Spleen (tissue), 11 donors: ENCODE measurements around the gene MALSU1. TPM values are rescaled to one million over a fixed set of nuclear protein-coding genes. Genes with fewer than 3 reads are reported as not detected.

ENCODE experiments used
- DNase-seq: peaks from one replicate; pipeline ENCODE4 v3.0.0-alpha.2; 2020
- H3K27ac ChIP-seq, 8 donors: fragments of 200-600 bp; sonication (generic) in 7 of 8; 1 replicate in 4 of 8; 2 replicates in 4 of 8; pipeline versions ENCODE4 v1.5.0 to v1.8.0; 2016 to 2021; ENCODE audit warnings: inconsistent platforms in 4 of 8, mild to moderate bottlenecking in 4 of 8, moderate library complexity in 1 of 8
- H3K27me3 ChIP-seq, 7 donors: fragments of 200-600 bp; sonication (generic) in 6 of 7; replicated peaks in 1 of 7; 1 replicate in 4 of 7; 2 replicates in 3 of 7; pipeline versions ENCODE4 v1.5.0 to v1.8.0; 2016 to 2021; ENCODE audit warnings: inconsistent platforms in 3 of 7, mild to moderate bottlenecking in 1 of 7
- H3K36me3 ChIP-seq, 6 donors: fragments of 200-600 bp; sonication (generic) in 5 of 6; 1 replicate in 4 of 6; 2 replicates in 2 of 6; pipeline versions ENCODE4 v1.5.0 to v1.8.0; 2016 to 2021; ENCODE audit warnings: inconsistent platforms in 2 of 6
- H3K4me1 ChIP-seq, 6 donors: fragments of 200-600 bp; sonication (generic) in 5 of 6; 1 replicate in 3 of 6; 2 replicates in 3 of 6; pipeline versions ENCODE4 v1.5.0 to v1.8.0; 2016 to 2021; ENCODE audit warnings: inconsistent platforms in 3 of 6
- H3K4me3 ChIP-seq, 8 donors: fragments of 200-600 bp; sonication (generic) in 7 of 8; 1 replicate in 4 of 8; 2 replicates in 4 of 8; pipeline versions ENCODE4 v1.5.0 to v1.8.0; 2016 to 2021; ENCODE audit warnings: inconsistent platforms in 4 of 8, mild to moderate bottlenecking in 4 of 8, moderate library complexity in 2 of 8
- H3K9me3 ChIP-seq, 8 donors: fragments of 200-600 bp; sonication (generic) in 7 of 8; 1 replicate in 4 of 8; 2 replicates in 4 of 8; pipeline versions ENCODE4 v1.5.0 to v1.8.0; 2016 to 2021; ENCODE audit warnings: inconsistent platforms in 4 of 8
- CTCF ChIP-seq, 11 experiments: fragments of 200-600 bp in 7 of 11; fragments of 450-650 bp in 4 of 11; sonication (generic) in 4 of 11; IDR thresholded peaks in 8 of 11; conservative IDR thresholded peaks in 3 of 11; 1 replicate in 7 of 11; 2 replicates in 4 of 11; pipeline versions ENCODE4 v1.4.0 to v1.8.0; 2016 to 2021; ENCODE audit warnings: antibody characterized with exemption in 11 of 11, inconsistent platforms in 4 of 11, mild to moderate bottlenecking in 1 of 11
- POLR2A ChIP-seq, 3 donors: fragments of 450-650 bp; IDR thresholded peaks; one replicate each; pipeline ENCODE4 v1.5.1; 2017; ENCODE audit warnings: antibody characterized with exemption in 3 of 3, mild to moderate bottlenecking in 1 of 3
- POLR2AphosphoS5 ChIP-seq, 3 donors: sonication (generic); formaldehyde crosslinking; IDR thresholded peaks; one replicate each; pipeline ENCODE4 v1.5.1; 2017; ENCODE audit warnings: antibody characterized with exemption in 3 of 3
- WGBS, 5 donors: extraction: QIAGEN DNeasy Blood & Tissue Kit in 3 of 5; methylation state at CpG; one replicate each; pipeline versions ENCODE4 v1.1.5 to v1.1.7; 2013 to 2018; 5-methylcytosine and 5-hydroxymethylcytosine counted together
- intact Hi-C: fragments of 100-400 bp; cut with DNase I; formaldehyde crosslinking; loops from one replicate; pipeline ENCODE4 v1.15.0; 2023; ENCODE audit warnings: low total_unique reads
- polyA plus RNA-seq, 3 donors: library from polyadenylated mRNA; stranded (reverse); fragments of 200-250 nt; gene quantifications; one replicate each; pipeline ENCODE4 v1.2.1, GENCODE V29; 2013
- total RNA-seq, 7 donors: library from RNA; depleted of rRNA in 3 of 7; stranded (reverse); fragments of >200 nt in 3 of 7; fragmentation: NEBNext Ultra II Directional in 4 of 7; extraction: Animal tissue kit (Norgen Biotek cat#: 25700) in 4 of 7; gene quantifications; one replicate each; pipeline versions ENCODE4 v1.1.0 to v1.2.1, GENCODE V29; 2016 to 2021
- donor health status: healthy with polysubstance abuse.
- donor health status: DM: no; HTN: no; CAD: no; lungs with moderate emphysema.
- donor health status: DM: no; HTN: no; CAD: no.
- donor health status: Bipolar disorder and iron deficiency.
- donor health status: healthy.
- donor health status: DM: no; HTN: no; CAD: no.
- donor health status: DM: yes; HTN: yes; CAD: no.

MALSU1 gene
- total and polyA plus RNA-seq, 10 donors = 18.3 to 49.8 (median 34.2) TPM

DNA sequence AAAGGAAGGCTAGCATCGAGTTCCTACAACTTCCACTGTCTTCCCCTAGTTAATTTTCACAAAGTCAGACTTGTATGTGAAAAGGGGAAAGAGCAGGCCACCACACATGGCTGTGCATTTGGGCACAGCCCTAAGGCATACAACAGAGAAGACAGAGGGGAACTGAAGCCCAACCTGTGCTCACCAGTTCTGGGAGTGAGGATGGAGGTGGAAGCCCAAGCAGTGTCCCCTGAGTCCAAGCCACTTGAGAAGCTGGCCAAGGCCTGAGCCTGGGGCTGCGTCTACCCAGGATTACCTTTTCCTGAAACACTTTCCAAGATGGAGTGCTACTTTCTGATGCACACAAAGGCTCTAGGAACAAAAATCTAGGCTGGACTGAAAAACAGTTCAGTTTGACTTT lies 32.2 kb upstream of the MALSU1 start:
- Histone ChIP-seq H3K9me3 (no peaks in the 10 kb centered on the region), H3K4me3 (no peak overlapping the region), H3K4me1 (peaks cover 0 to 3% (median 1%) of the 10 kb centered on the region in 6 donors), H3K27me3 (no peaks in the 10 kb centered on the region), H3K27ac (no peak overlapping the region), H3K36me3 (no peaks in the 10 kb centered on the region)
- intact Hi-C loops = no loop called here
- WGBS, 5 donors = 80 to 92% (median 81%) methylated on average over 2 of the region's 2 CpGs
- no peak for DNase-seq
- TF ChIP-seq CTCF (IDR thresholded peaks at IDR 0.05 in 8 of 11, conservative IDR thresholded peaks at IDR 0.05 in 3 of 11) (no peak), POLR2A (IDR thresholded peaks at IDR 0.05) (no peak), POLR2AphosphoS5 (IDR thresholded peaks at IDR 0.05) (no peak)

- H3K36me3 ChIP-seq = no peaks in the 10 kb centered on the region
- no peaks in the 10 kb centered on the region for H3K4me1 ChIP-seq
- intact Hi-C loops = no loop called here
- no peaks in the 10 kb centered on the region for H3K9me3 ChIP-seq
- TF ChIP-seq CTCF (IDR thresholded peaks at IDR 0.05 in 8 of 11, conservative IDR thresholded peaks at IDR 0.05 in 3 of 11) (no peak), POLR2AphosphoS5 (IDR thresholded peaks at IDR 0.05) (no peak), POLR2A (IDR thresholded peaks at IDR 0.05) (no peak)
- H3K27me3 ChIP-seq = no peaks in the 10 kb centered on the region
- no peak for DNase-seq
- H3K4me3 ChIP-seq = no peak overlapping the region
- WGBS, 5 donors = 78 to 90% (median 84%) methylated on average over 2 of the region's 2 CpGs
- H3K27ac ChIP-seq = no peak overlapping the region
Observed at GRCh38 chr7:23267357-23267756, 31.8 kb upstream of the MALSU1 start.

GRCh38 chr7:23268167-23268566 lies 31.0 kb upstream of the MALSU1 start:
- intact Hi-C loops = no loop called here
- Histone ChIP-seq H3K4me1 (peaks cover 0 to 4% (median 4%) of the 10 kb centered on the region in 6 donors), H3K27me3 (no peaks in the 10 kb centered on the region), H3K4me3 (no peak overlapping the region), H3K27ac (no peak overlapping the region), H3K36me3 (no peaks in the 10 kb centered on the region), H3K9me3 (no peaks in the 10 kb centered on the region)
- 91 to 98% (median 96%) methylated on average over 2 of the region's 2 CpGs for WGBS, 5 donors
- TF ChIP-seq CTCF (IDR thresholded peaks at IDR 0.05 in 8 of 11, conservative IDR thresholded peaks at IDR 0.05 in 3 of 11) (no peak), POLR2A (IDR thresholded peaks at IDR 0.05) (no peak)
- no peak for DNase-seq

- Histone ChIP-seq H3K36me3 (no peaks in the 10 kb centered on the region), H3K4me1 (peaks cover 0 to 8% (median 6%) of the 10 kb centered on the region in 6 donors), H3K27me3 (no peaks in the 10 kb centered on the region), H3K9me3 (no peaks in the 10 kb centered on the region), H3K27ac (no peak overlapping the region), H3K4me3 (no peak overlapping the region)
- WGBS, 5 donors = 72 to 94% (median 87%) methylated on average over 4 of the region's 4 CpGs
- no peak for DNase-seq
- intact Hi-C loops = no loop called here
- TF ChIP-seq POLR2A (IDR thresholded peaks at IDR 0.05) = no peak
- TF ChIP-seq CTCF (IDR thresholded peaks at IDR 0.05 in 8 of 11, conservative IDR thresholded peaks at IDR 0.05 in 3 of 11) = no peak
- no peak for TF ChIP-seq POLR2AphosphoS5 (IDR thresholded peaks at IDR 0.05)
Observed at GRCh38 chr7:23268746-23269145, 30.4 kb upstream of the MALSU1 start.
